HG03521 (cell line): ENCODE data around the gene ABL2.
"Not testable (repeated sequence)": the region's sequence is repeated elsewhere in the genome, so short reads cannot be mapped to it uniquely, and the experiment has no call there.

Experiments
- ATAC-seq: cut with Tn5 transposase; IDR thresholded peaks from one replicate; pipeline ENCODE4 v1.9.1; 2021; ENCODE audit warnings: mild to moderate bottlenecking, moderate library complexity; ENCODE audit not compliant: unreplicated experiment

Gene ABL2

GRCh38 chr1:179229214-179230140 is at the start of gene ABL2:
Gene ABL2 (minus strand): TSS chr1:179229677. CDS start chr1:179229397, 280 bp downstream.
- peak; percentile 56 for ATAC-seq

- no peak for ATAC-seq
Measured at GRCh38 chr1:179278920-179279319, 49.4 kb upstream of the ABL2 start.

- not testable (repeated sequence) for ATAC-seq
Measured at GRCh38 chr1:179274424-179274823, 44.9 kb upstream of the ABL2 start.

- ATAC-seq = no peak
Measured at GRCh38 chr1:179269071-179269470, 39.6 kb upstream of the ABL2 start.

- no peak for ATAC-seq
Measured at GRCh38 chr1:179264507-179264906, 35.0 kb upstream of the ABL2 start.

- no peak for ATAC-seq
Measured at GRCh38 chr1:179263121-179263520, 33.6 kb upstream of the ABL2 start.

- no peak for ATAC-seq
Measured at GRCh38 chr1:179262183-179262582, 32.7 kb upstream of the ABL2 start.

- ATAC-seq = no peak
Measured at GRCh38 chr1:179253286-179253972, 24.0 kb upstream of the ABL2 start.

GRCh38 chr1:179252606-179253005 is 23.1 kb upstream of the ABL2 start:
- no peak for ATAC-seq

- no peak for ATAC-seq
Measured at GRCh38 chr1:179251675-179252074, 22.2 kb upstream of the ABL2 start.

- no peak for ATAC-seq
Measured at GRCh38 chr1:179247923-179248322, 18.4 kb upstream of the ABL2 start.

- not testable (repeated sequence) for ATAC-seq
Measured at GRCh38 chr1:179245426-179245825, 15.9 kb upstream of the ABL2 start.

GRCh38 chr1:179241530-179242097 is 12.1 kb upstream of the ABL2 start:
- ATAC-seq = no peak

- no peak for ATAC-seq
Measured at GRCh38 chr1:179237222-179237621, 7.7 kb upstream of the ABL2 start.

GRCh38 chr1:179234863-179235262 is 5.4 kb upstream of the ABL2 start:
- ATAC-seq = no peak

- no peak for ATAC-seq
Measured at GRCh38 chr1:179231923-179232322, 2.4 kb upstream of the ABL2 start.

- no peak for ATAC-seq
Measured at GRCh38 chr1:179230721-179231120, 1.2 kb upstream of the ABL2 start.

- ATAC-seq = no peak
Measured at GRCh38 chr1:179230251-179230650, 774 bp upstream of the ABL2 start.

- peak; percentile 12 for ATAC-seq
Measured at GRCh38 chr1:179228783-179229213, 679 bp downstream of the ABL2 start.

GRCh38 chr1:179226738-179227137 is 2.7 kb downstream of the ABL2 start:
- ATAC-seq = no peak

- not testable (repeated sequence) for ATAC-seq
Measured at GRCh38 chr1:179224466-179224865, 5.0 kb downstream of the ABL2 start.

GRCh38 chr1:179221121-179221520 is 8.4 kb downstream of the ABL2 start:
- ATAC-seq = not testable (repeated sequence)
